Hepatocyte (in vitro differentiated cells): ENCODE results near the gene PRDM10. TPM values are rescaled to one million over a fixed set of nuclear protein-coding genes. Genes with fewer than 3 reads are reported as not detected.

ENCODE experiments used
- DNase-seq: peaks from one replicate; pipeline ENCODE4 v3.0.0-alpha.2; 2016; ENCODE audit warnings: low spot score
- H2AFZ ChIP-seq: fragments of 200-600 bp; sonication (generic); 2 replicates; pipeline ENCODE4 v1.6.0; 2016; ENCODE audit warnings: antibody characterized with exemption, mild to moderate bottlenecking
- H3K27ac ChIP-seq: fragments of 200-600 bp; sonication (generic); 2 replicates; pipeline ENCODE4 v1.5.1; 2016; ENCODE audit warnings: mild to moderate bottlenecking
- H3K27me3 ChIP-seq: fragments of 200-600 bp; sonication (generic); 2 replicates; pipeline ENCODE4 v1.6.1; 2016
- H3K36me3 ChIP-seq: fragments of 200-600 bp; sonication (generic); replicated peaks from 2 replicates; pipeline ENCODE4 v1.5.1; 2016; ENCODE audit warnings: low read depth; ENCODE audit not compliant: insufficient read depth
- H3K4me1 ChIP-seq: fragments of 200-600 bp; sonication (generic); 2 replicates; pipeline ENCODE4 v1.5.1; 2016; ENCODE audit warnings: mild to moderate bottlenecking, moderate library complexity; ENCODE audit not compliant: insufficient read depth
- H3K4me2 ChIP-seq: fragments of 200-600 bp; sonication (generic); 2 replicates; pipeline ENCODE4 v1.6.0; 2016
- H3K4me3 ChIP-seq: fragments of 200-600 bp; sonication (generic); 2 replicates; pipeline ENCODE4 v1.5.1; 2016; ENCODE audit warnings: mild to moderate bottlenecking
- H3K79me2 ChIP-seq: fragments of 200-600 bp; sonication (generic); 2 replicates; pipeline ENCODE4 v1.6.0; 2017; ENCODE audit warnings: mild to moderate bottlenecking
- H3K9me2 ChIP-seq: fragments of 200-600 bp; sonication (generic); replicated peaks from 2 replicates; pipeline ENCODE4 v1.6.0; 2017; ENCODE audit warnings: mild to moderate bottlenecking; ENCODE audit not compliant: insufficient read depth
- H3K9me3 ChIP-seq: fragments of 200-600 bp; sonication (generic); 2 replicates; pipeline ENCODE4 v1.5.1; 2016; ENCODE audit warnings: low read depth, mild to moderate bottlenecking
- H4K20me1 ChIP-seq: fragments of 200-600 bp; sonication (generic); 2 replicates; pipeline ENCODE4 v1.6.0; 2016; ENCODE audit warnings: mild to moderate bottlenecking; ENCODE audit not compliant: insufficient read depth, poor library complexity, severe bottlenecking
- EZH2 ChIP-seq: fragments of 200-600 bp; sonication (generic); IDR thresholded peaks from 2 replicates; pipeline ENCODE4 v1.6.1; 2016; ENCODE audit warnings: antibody characterized with exemption, mild to moderate bottlenecking, borderline replicate concordance
- EZH2phosphoT487 ChIP-seq: fragments of 200-600 bp; sonication (generic); IDR thresholded peaks from one replicate; pipeline ENCODE4 v1.6.1; 2018; ENCODE audit warnings: antibody characterized with exemption, mild to moderate bottlenecking, low read depth, moderate library complexity; ENCODE audit not compliant: unreplicated experiment, severe bottlenecking
- WGBS: methylation state at CpG from one replicate; pipeline ENCODE4 v1.1.6; 2016; ENCODE audit warnings: low lambda C conversion rate; ENCODE audit errors: missing lambda C conversion rate; 5-methylcytosine and 5-hydroxymethylcytosine counted together
- polyA plus RNA-seq: library from polyadenylated mRNA; unstranded; fragments of >200 nt; fragmentation: Nextera tagmentation; extraction: Ambion mirVana; gene quantifications from 2 replicates; pipeline ENCODE4 v1.2.1, GENCODE V29; 2016
- total RNA-seq: library from RNA; depleted of rRNA; stranded (reverse); fragments of >200 nt; gene quantifications from 2 replicates; pipeline ENCODE4 v1.2.3, GENCODE V29; 2014
- TF ChIP-seq, protein P1 (sequence below): fragments of 200-600 bp; sonication (generic); IDR thresholded peaks from 2 replicates; pipeline ENCODE4 v1.5.1; 2016; ENCODE audit warnings: antibody characterized with exemption, mild to moderate bottlenecking; ENCODE audit not compliant: poor library complexity

The PRDM10 gene
- total and polyA plus RNA-seq, 2 experiments from 2014 or later: 3.8 to 7.1 TPM

GRCh38 chr11:129854232-129854805, 148.3 kb downstream of the PRDM10 start:
- DNase-seq: no peak
- H3K27me3 ChIP-seq: no peaks in the 10 kb centered on the region
- WGBS: 88% methylated on average over 7 of the region's 7 CpGs
- H3K4me2 ChIP-seq: peak overlapping the region; percentile 41
- no peaks in the 10 kb centered on the region for H3K9me2 ChIP-seq
- H4K20me1 ChIP-seq: no peaks in the 10 kb centered on the region
- TF ChIP-seq EZH2phosphoT487: no peak
- TF ChIP-seq, protein P1, sequence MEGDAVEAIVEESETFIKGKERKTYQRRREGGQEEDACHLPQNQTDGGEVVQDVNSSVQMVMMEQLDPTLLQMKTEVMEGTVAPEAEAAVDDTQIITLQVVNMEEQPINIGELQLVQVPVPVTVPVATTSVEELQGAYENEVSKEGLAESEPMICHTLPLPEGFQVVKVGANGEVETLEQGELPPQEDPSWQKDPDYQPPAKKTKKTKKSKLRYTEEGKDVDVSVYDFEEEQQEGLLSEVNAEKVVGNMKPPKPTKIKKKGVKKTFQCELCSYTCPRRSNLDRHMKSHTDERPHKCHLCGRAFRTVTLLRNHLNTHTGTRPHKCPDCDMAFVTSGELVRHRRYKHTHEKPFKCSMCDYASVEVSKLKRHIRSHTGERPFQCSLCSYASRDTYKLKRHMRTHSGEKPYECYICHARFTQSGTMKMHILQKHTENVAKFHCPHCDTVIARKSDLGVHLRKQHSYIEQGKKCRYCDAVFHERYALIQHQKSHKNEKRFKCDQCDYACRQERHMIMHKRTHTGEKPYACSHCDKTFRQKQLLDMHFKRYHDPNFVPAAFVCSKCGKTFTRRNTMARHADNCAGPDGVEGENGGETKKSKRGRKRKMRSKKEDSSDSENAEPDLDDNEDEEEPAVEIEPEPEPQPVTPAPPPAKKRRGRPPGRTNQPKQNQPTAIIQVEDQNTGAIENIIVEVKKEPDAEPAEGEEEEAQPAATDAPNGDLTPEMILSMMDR: no peak
- no peak for TF ChIP-seq EZH2
- no peaks in the 10 kb centered on the region for H3K79me2 ChIP-seq
- no peaks in the 10 kb centered on the region for H3K36me3 ChIP-seq
- no peaks in the 10 kb centered on the region for H3K9me3 ChIP-seq
- H2AFZ ChIP-seq: no peak overlapping the region
- H3K4me3 ChIP-seq: no peak overlapping the region
- peaks cover 12% of the 10 kb centered on the region for H3K4me1 ChIP-seq
- peak overlapping the region; percentile 81 for H3K27ac ChIP-seq

- Histone ChIP-seq H3K36me3 (no peaks in the 10 kb centered on the region), H3K9me2 (no peaks in the 10 kb centered on the region), H4K20me1 (no peaks in the 10 kb centered on the region), H2AFZ (no peak overlapping the region), H3K9me3 (no peaks in the 10 kb centered on the region), H3K79me2 (no peaks in the 10 kb centered on the region), H3K4me3 (no peak overlapping the region), H3K27ac (peak overlapping the region; percentile 88), H3K4me1 (peaks cover 12% of the 10 kb centered on the region), H3K4me2 (peak overlapping the region; percentile 41), H3K27me3 (no peaks in the 10 kb centered on the region)
- TF ChIP-seq EZH2: no peak
- TF ChIP-seq EZH2phosphoT487: no peak
- TF ChIP-seq, protein P1: no peak
- peak; percentile 89 for DNase-seq
- 23% methylated on average over 10 of the region's 10 CpGs for WGBS
Observed at GRCh38 chr11:129853518-129854231, 149.0 kb downstream of the PRDM10 start.

- no peaks in the 10 kb centered on the region for H3K27me3 ChIP-seq
- H3K36me3 ChIP-seq: no peaks in the 10 kb centered on the region
- no peak for TF ChIP-seq EZH2
- no peak for TF ChIP-seq EZH2phosphoT487
- TF ChIP-seq, protein P1: no peak
- DNase-seq: no peak
- WGBS: 85% methylated on average over 15 of the region's 15 CpGs
- H3K9me3 ChIP-seq: no peaks in the 10 kb centered on the region
- H2AFZ ChIP-seq: no peak overlapping the region
- H4K20me1 ChIP-seq: no peaks in the 10 kb centered on the region
- H3K4me1 ChIP-seq: peaks cover 12% of the 10 kb centered on the region
- no peaks in the 10 kb centered on the region for H3K9me2 ChIP-seq
- no peaks in the 10 kb centered on the region for H3K79me2 ChIP-seq
- H3K4me2 ChIP-seq: no peak overlapping the region
- H3K4me3 ChIP-seq: no peak overlapping the region
- no peak overlapping the region for H3K27ac ChIP-seq
Observed at GRCh38 chr11:129852125-129852740, 150.4 kb downstream of the PRDM10 start.

Other genes with a start within 250 kb of the PRDM10 start
- gene TMEM45B, start 187.0 kb downstream of the PRDM10 start, total RNA-seq: 114 and 129 TPM in 2 replicates
- 71.0 and 97.2 TPM in 2 replicates for gene TMEM45B, start 187.0 kb downstream of the PRDM10 start, polyA plus RNA-seq
- gene NFRKB, start 107.3 kb downstream of the PRDM10 start, total RNA-seq: 19.3 and 27.3 TPM in 2 replicates
- 12.8 and 21.0 TPM in 2 replicates for gene NFRKB, start 107.3 kb downstream of the PRDM10 start, polyA plus RNA-seq
- 485 and 500 TPM in 2 replicates for gene APLP2, start 67.1 kb upstream of the PRDM10 start, total RNA-seq
- 475 and 481 TPM in 2 replicates for gene APLP2, start 67.1 kb upstream of the PRDM10 start, polyA plus RNA-seq
- gene ST14, start 156.9 kb upstream of the PRDM10 start, total RNA-seq: 80.8 and 85.2 TPM in 2 replicates
- 81.4 and 93.3 TPM in 2 replicates for gene ST14, start 156.9 kb upstream of the PRDM10 start, polyA plus RNA-seq